BLaER1 treated with 17β-estradiol and CSF1 and Interleukin-3, amounts not matched to agents 10 nM and 100 nM (cell line): ENCODE data around the gene MBP.
A peak's percentile ranks its signal among the peaks of the same experiment; 100 is the strongest.

Experiments used
- H3K27ac ChIP-seq, 11 experiments: shearing (Covaris generic); formaldehyde crosslinking; 2 replicates each; pipeline ENCODE4 v1.8.1; 2022
- H3K27me3 ChIP-seq, 11 experiments: shearing (Covaris generic); formaldehyde crosslinking; 2 replicates each; pipeline ENCODE4 v1.8.1; 2022
- H3K36me3 ChIP-seq, 11 experiments: shearing (Covaris generic); formaldehyde crosslinking; 2 replicates each; pipeline ENCODE4 v1.8.1; 2022
- H3K4me1 ChIP-seq, 10 experiments: shearing (Covaris generic); formaldehyde crosslinking; 2 replicates each; pipeline ENCODE4 v1.8.1; 2022
- H3K4me2 ChIP-seq, 11 experiments: shearing (Covaris generic); formaldehyde crosslinking; 2 replicates each; pipeline ENCODE4 v1.8.1; 2022
- H3K4me3 ChIP-seq, 10 experiments: shearing (Covaris generic); formaldehyde crosslinking; 2 replicates each; pipeline ENCODE4 v1.8.1; 2022
- H3K9ac ChIP-seq, 11 experiments: shearing (Covaris generic); formaldehyde crosslinking; 2 replicates each; pipeline ENCODE4 v1.8.1; 2022
- H3K9me3 ChIP-seq, 11 experiments: shearing (Covaris generic); formaldehyde crosslinking; replicated peaks in 1 of 11; 2 replicates each; pipeline ENCODE4 v1.8.1; 2022
- H4K20me1 ChIP-seq, 11 experiments: shearing (Covaris generic); formaldehyde crosslinking; 2 replicates each; pipeline ENCODE4 v1.8.1; 2022
- Cebpa-rat ChIP-seq, 11 experiments: shearing (Covaris generic); IDR thresholded peaks; 2 replicates each; pipeline ENCODE4 v1.8.1; 2022

The MBP gene

DNA sequence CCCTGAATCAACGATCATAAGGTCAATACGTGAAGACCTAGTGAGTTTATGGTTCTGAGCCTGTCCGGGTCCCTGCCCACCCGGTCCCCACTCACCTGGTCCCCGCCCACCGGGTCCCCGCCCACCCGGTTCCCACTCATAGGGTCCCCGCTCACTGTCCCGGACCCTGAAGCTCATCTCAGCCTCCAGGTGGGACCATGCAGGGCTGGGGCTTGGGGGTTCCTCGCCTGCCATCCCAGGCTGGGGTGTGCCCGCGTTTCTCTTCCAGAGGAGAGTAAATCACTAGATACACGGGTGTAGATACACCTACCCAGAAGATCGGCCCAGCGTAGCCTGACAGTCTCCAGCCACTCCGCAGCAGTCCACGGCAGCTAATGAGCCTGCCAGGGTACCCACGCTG, 131.5 kb downstream of the MBP start:
- peaks cover 0 to 16% (median 0%) of the 10 kb centered on the region in 11 experiments; a peak in 5 of 22 replicates for H4K20me1 ChIP-seq
- H3K27me3 ChIP-seq = no peaks in the 10 kb centered on the region; a peak in 1 of 22 replicates
- peak overlapping the region in 9 of 11 experiments; percentile 35 to 78 (median 65); a peak in 13 of 22 replicates for H3K27ac ChIP-seq
- H3K4me2 ChIP-seq = peak overlapping the region in 8 of 11 experiments; percentile 11 to 66 (median 54); a peak in 9 of 22 replicates
- peaks cover 0 to 6% (median 0%) of the 10 kb centered on the region in 11 experiments; a peak in 2 of 22 replicates for H3K36me3 ChIP-seq
- no peak overlapping the region for H3K4me3 ChIP-seq
- H3K4me1 ChIP-seq = peaks cover 24 to 60% (median 34%) of the 10 kb centered on the region in 10 experiments
- no peak for TF ChIP-seq Cebpa-rat (IDR thresholded peaks at IDR 0.05)
- H3K9me3 ChIP-seq = no peaks in the 10 kb centered on the region
- peak overlapping the region in 4 of 11 experiments; percentile 47 to 65 (median 60); a peak in 5 of 22 replicates for H3K9ac ChIP-seq

DNA sequence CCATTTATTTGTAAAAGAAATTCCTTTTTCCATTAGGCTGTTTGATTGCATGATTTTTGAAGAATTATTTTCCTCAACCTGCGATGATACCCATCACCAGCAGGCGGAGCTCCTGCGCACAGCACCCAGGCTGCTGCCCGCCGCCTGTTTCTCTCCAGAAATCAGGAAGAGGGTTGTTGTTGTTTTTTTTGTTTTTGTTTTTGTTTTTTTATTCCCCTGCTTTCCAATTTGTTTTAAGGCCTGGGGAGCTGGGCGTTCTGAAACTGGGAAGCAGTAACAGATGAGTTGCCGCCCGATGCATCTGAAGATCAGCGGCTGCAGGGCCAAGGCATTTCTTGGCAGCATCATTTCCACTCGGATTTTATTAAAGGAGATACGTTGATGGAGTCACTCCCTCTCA, 132.1 kb downstream of the MBP start:
- Histone ChIP-seq H3K36me3 (peaks cover 0 to under 1% (median 0%) of the 10 kb centered on the region in 11 experiments; a peak in 1 of 22 replicates), H3K4me3 (no peak overlapping the region), H3K4me2 (peak overlapping the region; percentile 5 to 66 (median 49); a peak in 16 of 22 replicates), H3K9ac (peak overlapping the region in 7 of 11 experiments; percentile 9 to 65 (median 54); a peak in 11 of 22 replicates), H3K27ac (peak overlapping the region in 9 of 11 experiments; percentile 35 to 78 (median 65); a peak in 15 of 22 replicates), H3K4me1 (peaks cover 19 to 55% (median 29%) of the 10 kb centered on the region in 10 experiments), H3K27me3 (no peaks in the 10 kb centered on the region; a peak in 1 of 22 replicates), H4K20me1 (peaks cover 0 to 11% (median 0%) of the 10 kb centered on the region in 11 experiments; a peak in 5 of 22 replicates), H3K9me3 (no peaks in the 10 kb centered on the region)
- no peak for TF ChIP-seq Cebpa-rat (IDR thresholded peaks at IDR 0.05)

DNA sequence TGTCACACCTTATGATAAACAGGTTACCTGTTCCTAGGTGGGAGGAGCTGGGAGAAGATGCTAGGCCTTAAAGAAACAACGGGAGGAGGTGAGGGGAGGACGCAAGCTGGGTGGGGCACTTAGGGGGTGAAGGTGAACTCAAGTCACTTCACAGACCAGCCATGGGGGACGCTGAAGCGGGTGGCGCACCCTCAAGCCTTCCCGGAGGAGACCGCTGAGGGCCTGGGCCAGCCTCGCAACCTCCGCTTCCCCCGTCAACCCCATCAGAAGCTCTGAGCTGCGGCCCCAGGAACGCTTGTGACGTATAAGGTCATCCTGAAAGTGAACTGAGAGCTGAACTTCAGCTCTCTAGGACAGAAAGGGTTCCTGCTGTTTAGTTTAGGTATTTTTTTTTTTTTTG, 133.5 kb downstream of the MBP start:
- no peak overlapping the region for H3K27ac ChIP-seq
- H3K4me3 ChIP-seq = no peak overlapping the region
- TF ChIP-seq Cebpa-rat (IDR thresholded peaks at IDR 0.05) = no peak
- H3K9me3 ChIP-seq = 0 out of 22 replicates have a peak, but pooled peaks cover 0 to 4% (median 0%) of the 10 kb centered on the region in 11 experiments
- H3K27me3 ChIP-seq = no peaks in the 10 kb centered on the region
- H3K4me1 ChIP-seq = peaks cover 4 to 42% (median 15%) of the 10 kb centered on the region in 10 experiments; a peak in 19 of 20 replicates
- no peak overlapping the region for H3K9ac ChIP-seq
- no peaks in the 10 kb centered on the region for H4K20me1 ChIP-seq
- H3K36me3 ChIP-seq = no peaks in the 10 kb centered on the region
- H3K4me2 ChIP-seq = no peak overlapping the region

DNA sequence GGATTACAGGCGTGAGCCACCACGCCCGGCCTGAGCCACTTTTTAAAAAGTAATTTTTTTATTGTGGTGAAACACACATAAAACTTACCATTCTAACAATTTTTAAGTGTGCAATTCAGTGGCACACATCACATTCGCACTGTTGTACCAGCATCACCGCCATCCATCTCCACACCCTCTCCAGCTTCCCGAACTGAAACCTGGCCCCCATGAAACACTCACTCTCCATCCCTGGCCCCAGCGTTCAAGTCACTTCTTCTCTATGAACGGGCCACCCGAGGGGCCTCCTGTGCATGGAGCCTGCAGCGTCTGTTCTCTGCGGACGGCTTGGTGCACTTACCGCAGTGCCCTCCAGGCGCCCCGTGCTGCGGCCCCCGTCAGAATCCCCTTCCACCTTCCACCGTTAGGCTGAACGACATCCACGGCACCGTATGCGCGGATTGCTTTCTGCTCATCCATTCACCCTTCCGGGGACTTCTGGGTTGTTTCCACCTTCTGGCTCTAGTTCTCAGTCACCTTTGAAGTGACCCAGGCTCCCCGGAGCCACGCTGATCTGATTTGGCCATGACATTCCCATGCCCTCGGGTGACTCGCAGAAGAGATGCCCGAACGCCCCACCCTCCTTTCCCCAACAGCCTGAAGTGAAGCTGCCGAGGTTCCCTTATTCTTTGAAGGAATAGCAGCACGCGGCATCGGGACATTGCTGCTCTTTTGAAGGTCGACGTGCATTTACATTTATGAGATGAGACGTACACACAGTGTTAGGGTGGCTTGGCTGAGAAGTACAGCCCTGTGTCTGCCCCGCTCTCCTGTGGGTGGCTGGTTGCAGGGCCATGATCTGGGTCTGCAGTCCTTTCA, 134.4 kb downstream of the MBP start:
- TF ChIP-seq Cebpa-rat (IDR thresholded peaks at IDR 0.05) = no peak
- Histone ChIP-seq H3K9ac (no peak overlapping the region), H3K36me3 (no peaks in the 10 kb centered on the region), H3K27ac (no peak overlapping the region), H3K4me1 (peaks cover 0 to 33% (median 14%) of the 10 kb centered on the region in 10 experiments; a peak in 17 of 20 replicates), H4K20me1 (no peaks in the 10 kb centered on the region), H3K27me3 (no peaks in the 10 kb centered on the region), H3K4me2 (no peak overlapping the region), H3K9me3 (0 out of 22 replicates have a peak, but pooled peaks cover 0 to 4% (median 0%) of the 10 kb centered on the region in 11 experiments), H3K4me3 (no peak overlapping the region)

DNA sequence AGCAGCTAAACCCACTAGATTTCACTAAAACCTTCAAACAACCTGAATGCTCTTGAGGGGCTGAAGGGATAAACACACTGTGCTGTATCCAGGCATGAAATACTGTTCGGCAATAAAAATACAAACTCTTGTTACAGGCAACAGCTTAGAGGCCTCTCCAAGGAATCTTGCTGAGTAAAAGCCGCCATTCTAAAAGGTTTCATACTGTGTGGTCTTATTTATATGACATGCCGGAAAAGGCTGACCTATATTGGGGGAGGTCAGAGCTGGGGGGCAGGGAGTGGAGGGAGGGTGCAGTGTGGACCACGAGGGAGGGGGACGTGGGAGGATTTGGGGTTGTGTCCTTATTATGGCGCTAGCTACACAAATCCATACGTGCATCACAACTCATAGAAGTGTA, 136.2 kb downstream of the MBP start:
- no peak for TF ChIP-seq Cebpa-rat (IDR thresholded peaks at IDR 0.05)
- Histone ChIP-seq H3K9ac (no peak overlapping the region), H3K27ac (no peak overlapping the region), H4K20me1 (no peaks in the 10 kb centered on the region), H3K4me1 (peaks cover 0 to 21% (median 12%) of the 10 kb centered on the region in 10 experiments; a peak in 17 of 20 replicates), H3K4me2 (no peak overlapping the region), H3K4me3 (no peak overlapping the region), H3K9me3 (0 out of 22 replicates have a peak, but pooled peaks cover 0 to 4% (median 0%) of the 10 kb centered on the region in 11 experiments), H3K36me3 (no peaks in the 10 kb centered on the region), H3K27me3 (no peaks in the 10 kb centered on the region)

DNA sequence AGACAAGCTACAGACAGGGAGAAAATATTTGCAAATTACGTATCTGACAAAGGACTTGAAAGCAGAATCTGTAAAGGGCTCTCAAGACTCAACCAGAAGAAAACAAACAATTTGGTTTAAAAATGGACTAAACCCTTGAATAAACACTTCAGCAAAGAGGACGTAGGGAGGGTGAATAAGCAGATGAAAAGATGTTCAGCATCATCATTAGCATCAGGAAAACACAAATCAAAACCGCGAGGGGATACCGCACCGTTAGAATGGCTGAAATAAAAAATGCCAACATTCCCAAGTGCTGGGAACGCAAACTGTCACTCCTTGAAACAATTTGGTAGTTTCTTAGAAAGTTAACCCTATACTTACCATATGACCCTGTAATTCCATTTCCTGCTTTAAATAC, 136.7 kb downstream of the MBP start:
- Histone ChIP-seq H3K4me1 (peaks cover 0 to 21% (median 12%) of the 10 kb centered on the region in 10 experiments; a peak in 17 of 20 replicates), H4K20me1 (no peaks in the 10 kb centered on the region)

DNA sequence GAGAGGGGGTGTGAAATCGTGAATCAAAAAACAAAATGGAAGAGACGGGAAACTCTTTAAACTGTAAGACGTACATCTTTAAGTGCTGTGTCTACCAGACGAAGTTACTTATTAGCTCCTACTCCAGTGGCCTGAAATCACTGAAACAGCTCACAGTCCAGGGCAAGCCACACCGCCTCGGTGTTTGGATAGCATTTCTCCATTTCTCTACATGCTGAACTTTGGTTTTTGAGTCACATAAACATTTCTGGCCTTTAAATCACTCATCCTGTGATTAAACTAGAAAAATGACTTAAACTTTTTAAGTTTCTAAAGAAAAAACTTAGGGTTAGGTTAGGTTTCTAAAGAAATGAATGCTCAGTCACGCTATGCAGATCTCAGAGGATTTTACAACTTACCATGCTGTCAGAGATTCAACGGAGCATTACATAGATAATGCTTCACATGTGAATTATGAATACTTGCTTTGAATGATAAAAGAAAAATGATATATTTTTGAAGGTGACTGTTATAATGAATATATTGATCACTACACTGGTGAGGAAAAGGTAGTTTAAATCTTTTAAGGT, 138.4 kb downstream of the MBP start:
- H3K9me3 ChIP-seq = 0 out of 22 replicates have a peak, but pooled peaks cover 0 to 4% (median 0%) of the 10 kb centered on the region in 11 experiments
- no peaks in the 10 kb centered on the region for H3K27me3 ChIP-seq
- H3K27ac ChIP-seq = no peak overlapping the region
- no peak for TF ChIP-seq Cebpa-rat (IDR thresholded peaks at IDR 0.05)
- H3K9ac ChIP-seq = no peak overlapping the region
- H4K20me1 ChIP-seq = no peaks in the 10 kb centered on the region
- H3K4me2 ChIP-seq = no peak overlapping the region
- H3K4me3 ChIP-seq = no peak overlapping the region
- no peaks in the 10 kb centered on the region for H3K36me3 ChIP-seq
- peaks cover 0 to 24% (median 7%) of the 10 kb centered on the region in 10 experiments; a peak in 15 of 20 replicates for H3K4me1 ChIP-seq

More for the DNA sequence above, 136.7 kb downstream of the MBP start:
- Histone ChIP-seq H3K4me2 (no peak overlapping the region), H3K27ac (no peak overlapping the region), H3K9ac (no peak overlapping the region), H3K36me3 (no peaks in the 10 kb centered on the region), H3K27me3 (no peaks in the 10 kb centered on the region), H3K9me3 (0 out of 22 replicates have a peak, but pooled peaks cover 0 to 4% (median 0%) of the 10 kb centered on the region in 11 experiments), H3K4me3 (no peak overlapping the region)
- no peak for TF ChIP-seq Cebpa-rat (IDR thresholded peaks at IDR 0.05)

DNA sequence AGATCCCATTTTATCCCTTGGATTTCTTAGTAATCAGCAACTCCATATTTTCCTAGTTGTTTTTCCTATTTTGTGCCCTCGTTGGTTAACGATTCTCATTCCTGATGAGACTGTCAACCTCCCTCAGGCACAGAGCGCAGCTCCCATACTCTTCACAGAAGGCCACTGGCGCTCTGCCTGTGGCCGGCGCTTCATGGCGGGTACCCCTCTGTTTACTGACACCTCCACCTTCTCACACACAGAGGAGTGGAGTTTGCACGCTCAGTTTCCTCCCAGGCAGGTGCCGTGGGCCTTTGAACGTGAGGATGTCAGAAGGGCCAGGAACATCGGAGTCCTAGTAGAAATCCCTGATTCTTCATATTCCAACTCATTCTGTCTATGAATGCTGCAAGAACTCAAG, 139.0 kb downstream of the MBP start:
- Histone ChIP-seq H3K9me3 (0 out of 22 replicates have a peak, but pooled peaks cover 0 to 4% (median 0%) of the 10 kb centered on the region in 11 experiments), H3K4me3 (no peak overlapping the region), H3K4me2 (no peak overlapping the region; a peak in 1 of 22 replicates), H3K9ac (no peak overlapping the region), H3K36me3 (no peaks in the 10 kb centered on the region), H3K4me1 (peaks cover 0 to 30% (median 7%) of the 10 kb centered on the region in 10 experiments; a peak in 16 of 20 replicates), H3K27ac (no peak overlapping the region), H4K20me1 (no peaks in the 10 kb centered on the region), H3K27me3 (no peaks in the 10 kb centered on the region)
- TF ChIP-seq Cebpa-rat (IDR thresholded peaks at IDR 0.05) = no peak

DNA sequence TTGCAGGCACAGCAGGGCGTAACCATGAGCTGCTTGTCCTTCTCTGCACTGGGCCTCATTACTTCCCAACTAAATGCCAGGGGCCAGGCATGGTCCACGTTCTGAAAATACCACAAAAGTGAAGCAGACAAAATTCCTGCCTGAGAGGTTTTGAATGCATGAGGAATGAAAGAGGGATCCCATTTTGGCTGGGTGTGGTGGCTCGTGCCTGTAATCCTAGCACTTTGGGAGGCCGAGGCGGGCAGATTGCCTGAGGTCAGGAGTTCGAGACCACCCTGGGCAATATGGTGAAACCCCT, 139.5 kb downstream of the MBP start:
- no peak overlapping the region; a peak in 1 of 22 replicates for H3K4me2 ChIP-seq
- H3K27ac ChIP-seq = no peak overlapping the region

More for the DNA sequence above, 139.5 kb downstream of the MBP start:
- Histone ChIP-seq H3K27me3 (no peaks in the 10 kb centered on the region), H4K20me1 (no peaks in the 10 kb centered on the region), H3K9me3 (0 out of 22 replicates have a peak, but pooled peaks cover 0 to 4% (median 0%) of the 10 kb centered on the region in 11 experiments), H3K36me3 (no peaks in the 10 kb centered on the region), H3K4me3 (no peak overlapping the region), H3K4me1 (peaks cover 0 to 35% (median 8%) of the 10 kb centered on the region in 10 experiments; a peak in 16 of 20 replicates), H3K9ac (no peak overlapping the region)
- no peak for TF ChIP-seq Cebpa-rat (IDR thresholded peaks at IDR 0.05)
